Panc1 (cell line): ENCODE measurements around the gene CBL.

Experiments
- CTCF ChIP-seq: fragments of 450-650 bp; IDR thresholded peaks from 2 replicates; pipeline ENCODE4 v1.5.1; 2017; ENCODE audit warnings: mild to moderate bottlenecking
- POLR2AphosphoS5 ChIP-seq: IDR thresholded peaks from 2 replicates; pipeline ENCODE4 v1.6.1; 2012; ENCODE audit warnings: mild to moderate bottlenecking, low read depth, low read length, moderate library complexity
- REST ChIP-seq, 2 experiments: IDR thresholded peaks; 2 replicates each; pipeline ENCODE4 v1.6.1; 2011 to 2012; ENCODE audit warnings: low read depth in 2 of 2, control low read depth in 1 of 2, low read length in 1 of 2, mild to moderate bottlenecking in 1 of 2, moderate library complexity in 1 of 2; ENCODE audit not compliant: insufficient read depth in 1 of 2
- SIN3A ChIP-seq: IDR thresholded peaks from 2 replicates; pipeline ENCODE4 v1.6.1; 2012; ENCODE audit warnings: low read depth, mild to moderate bottlenecking, low read length, moderate library complexity, borderline replicate concordance; ENCODE audit not compliant: insufficient read depth
- TCF7L2 ChIP-seq: IDR thresholded peaks from 2 replicates; pipeline ENCODE4 v1.6.1; 2011; ENCODE audit warnings: mild to moderate bottlenecking, low read depth, low read length, inconsistent platforms

GRCh38 chr11:119300198-119300964, 94.2 kb downstream of the CBL start:
- TF ChIP-seq CTCF (no peak), SIN3A (no peak), REST (IDR thresholded peaks at IDR 0.05; ENCODE audit: insufficient read depth in 1 of 2, low read depth in 2 of 2, low read length in 1 of 2) (no peak), POLR2AphosphoS5 (no peak), TCF7L2 (no peak)
